ENCODE results near the gene KRT1.

DNA sequence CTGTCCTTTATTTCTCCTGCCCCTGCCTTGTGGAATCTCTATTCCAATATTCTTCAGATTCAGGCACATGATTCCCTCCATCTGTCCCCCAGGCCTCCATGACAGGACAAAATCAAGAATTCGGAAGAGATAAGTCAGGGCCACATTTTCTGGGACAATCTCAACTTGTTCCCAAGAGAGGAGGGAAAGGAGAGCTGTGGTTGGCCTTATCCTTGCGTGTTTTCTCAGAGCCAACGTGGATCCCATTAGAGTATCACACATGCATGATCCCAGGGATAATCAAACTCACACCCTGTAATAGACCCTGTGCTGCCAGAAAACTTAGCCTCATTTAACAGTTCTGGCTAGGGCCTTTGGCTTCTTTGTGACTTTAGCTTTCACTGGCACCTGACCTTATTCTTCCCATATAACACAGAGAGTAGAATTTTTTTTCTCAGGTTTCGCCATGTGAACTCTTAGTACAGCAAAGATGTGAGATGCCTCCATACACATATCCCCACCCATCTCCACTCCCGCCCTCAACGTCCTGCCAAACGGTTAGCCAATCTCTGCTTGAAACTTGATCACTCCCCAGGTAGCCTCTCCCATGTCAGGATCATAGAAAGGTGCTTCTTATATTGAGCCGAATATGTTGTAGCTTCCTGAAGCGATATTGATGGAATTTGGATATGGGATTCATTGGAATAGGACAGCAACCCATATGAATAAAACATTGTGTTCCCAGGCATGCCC lies 6.7 kb upstream of the KRT1 start:
- TF ChIP-seq POLR2A (IDR thresholded peaks at IDR 0.05) (no peak), EP300 (IDR thresholded peaks at IDR 0.05) (no peak)
- TF ChIP-seq, protein P1, sequence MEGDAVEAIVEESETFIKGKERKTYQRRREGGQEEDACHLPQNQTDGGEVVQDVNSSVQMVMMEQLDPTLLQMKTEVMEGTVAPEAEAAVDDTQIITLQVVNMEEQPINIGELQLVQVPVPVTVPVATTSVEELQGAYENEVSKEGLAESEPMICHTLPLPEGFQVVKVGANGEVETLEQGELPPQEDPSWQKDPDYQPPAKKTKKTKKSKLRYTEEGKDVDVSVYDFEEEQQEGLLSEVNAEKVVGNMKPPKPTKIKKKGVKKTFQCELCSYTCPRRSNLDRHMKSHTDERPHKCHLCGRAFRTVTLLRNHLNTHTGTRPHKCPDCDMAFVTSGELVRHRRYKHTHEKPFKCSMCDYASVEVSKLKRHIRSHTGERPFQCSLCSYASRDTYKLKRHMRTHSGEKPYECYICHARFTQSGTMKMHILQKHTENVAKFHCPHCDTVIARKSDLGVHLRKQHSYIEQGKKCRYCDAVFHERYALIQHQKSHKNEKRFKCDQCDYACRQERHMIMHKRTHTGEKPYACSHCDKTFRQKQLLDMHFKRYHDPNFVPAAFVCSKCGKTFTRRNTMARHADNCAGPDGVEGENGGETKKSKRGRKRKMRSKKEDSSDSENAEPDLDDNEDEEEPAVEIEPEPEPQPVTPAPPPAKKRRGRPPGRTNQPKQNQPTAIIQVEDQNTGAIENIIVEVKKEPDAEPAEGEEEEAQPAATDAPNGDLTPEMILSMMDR (IDR thresholded peaks at IDR 0.05) = no peak
